Left ventricle myocardium superior (tissue), 1 donor: ENCODE measurements around the gene TMEM187. TPM values are rescaled to one million over a fixed set of nuclear protein-coding genes. Genes with fewer than 3 reads are reported as not detected.

ENCODE experiments used
- ATAC-seq: fragments of 200-7000 bp; cut with Tn5 transposase; one replicate; pipeline ENCODE4 v1.9.1; 2020; ENCODE audit warnings: mild to moderate bottlenecking, moderate library complexity
- DNase-seq: peaks from one replicate; pipeline ENCODE4 v3.0.0-alpha.2; 2020
- intact Hi-C: fragments of 100-400 bp; cut with micrococcal nuclease; formaldehyde crosslinking; loops from one replicate; pipeline ENCODE4 v1.11.0; 2022
- microRNA-seq: library from miRNA; unstranded; fragments of <30 nt; microRNA quantifications from one replicate; pipeline ENCODE4 v1.2.0, GENCODE V29; 2020; ENCODE audit warnings: borderline number of aligned reads
- total RNA-seq: library from RNA; stranded (reverse); fragmentation: NEBNext Ultra II Directional; extraction: Animal tissue kit (Norgen Biotek cat#: 25700); gene quantifications from one replicate; pipeline ENCODE4 v1.2.1, GENCODE V29; 2021
- donor health status: DM: no; HTN: yes; CAD: no; lungs with severe emphysema.

TMEM187 gene
- total RNA-seq, 1 donor from 2014 or later, result 6.0 TPM

- DNase-seq (peak; percentile 21), ATAC-seq (peak; percentile 8)
- intact Hi-C loops, result no loop called here
Observed at GRCh38 chrX:154025230-154025629, 52.7 kb downstream of the TMEM187 start.

- ATAC-seq (peak; percentile 19), DNase-seq (peak; percentile 25)
- intact Hi-C loops, result no loop called here
Observed at GRCh38 chrX:154026136-154027021, 53.8 kb downstream of the TMEM187 start.

GRCh38 chrX:154027022-154027402 lies 54.5 kb downstream of the TMEM187 start:
- no peak for ATAC-seq
- DNase-seq, result peak; percentile 1
- intact Hi-C loops, result no loop called here

GRCh38 chrX:154027986-154028385 lies 55.4 kb downstream of the TMEM187 start:
- ATAC-seq (no peak), DNase-seq (no peak)
- intact Hi-C loops, result no loop called here

- peak; percentile 18 for DNase-seq
- intact Hi-C loops, result no loop called here
- no peak for ATAC-seq
Observed at GRCh38 chrX:154028502-154029184, 56.1 kb downstream of the TMEM187 start.

- peak; percentile 21 for DNase-seq
- ATAC-seq, result no peak
- intact Hi-C loops, result no loop called here
Observed at GRCh38 chrX:154029439-154029838, 56.9 kb downstream of the TMEM187 start.

- DNase-seq, result peak; percentile 3
- intact Hi-C loops, result no loop called here
- no peak for ATAC-seq
Observed at GRCh38 chrX:154030266-154030665, 57.7 kb downstream of the TMEM187 start.

- peak; percentile 7 for DNase-seq
- intact Hi-C loops, result no loop called here
- no peak for ATAC-seq
Observed at GRCh38 chrX:154030715-154031305, 58.3 kb downstream of the TMEM187 start.

- DNase-seq, result peak; percentile 9
- ATAC-seq, result no peak
- intact Hi-C loops, result no loop called here
Observed at GRCh38 chrX:154032160-154032559, 59.6 kb downstream of the TMEM187 start.

- ATAC-seq (no peak), DNase-seq (peak; percentile 8)
- intact Hi-C loops, result no loop called here
Observed at GRCh38 chrX:154032653-154033052, 60.1 kb downstream of the TMEM187 start.

Small RNAs within 50 kb of the gene (microRNA-seq; reads per million reads assigned to microRNA genes)
- not detected for gene MIR3202-1
- gene MIR3202-2, result not detected
- not detected for gene MIR718

Other genes starting within 250 kb of the TMEM187 start
- 91.6 TPM for gene BCAP31, start 248.4 kb upstream of the TMEM187 start, total RNA-seq
- gene ABCD1, start 247.9 kb upstream of the TMEM187 start, total RNA-seq, result 16.5 TPM
- 2.4 TPM for gene PLXNB3, start 208.5 kb upstream of the TMEM187 start, total RNA-seq
- 43.6 TPM for gene SRPK3, start 191.7 kb upstream of the TMEM187 start, total RNA-seq
- gene IDH3G, start 178.4 kb upstream of the TMEM187 start, total RNA-seq, result 81.2 TPM
- 145 TPM for gene SSR4, start 178.1 kb upstream of the TMEM187 start, total RNA-seq
- 2.6 TPM for gene PDZD4, start 142.2 kb upstream of the TMEM187 start, total RNA-seq
- 4.8 TPM for gene L1CAM, start 86.6 kb upstream of the TMEM187 start, total RNA-seq
- gene AVPR2, start 68.1 kb upstream of the TMEM187 start, total RNA-seq, result 3.3 TPM
- gene ARHGAP4, start 46.5 kb upstream of the TMEM187 start, total RNA-seq, result 10.0 TPM
- 72.2 TPM for gene NAA10, start 37.7 kb upstream of the TMEM187 start, total RNA-seq
- gene RENBP, start 28.1 kb upstream of the TMEM187 start, total RNA-seq, result 8.9 TPM
- 27.0 TPM for gene HCFC1, start 936 bp upstream of the TMEM187 start, total RNA-seq
- 33.9 TPM for gene IRAK1, start 47.1 kb downstream of the TMEM187 start, total RNA-seq
- 35.9 TPM for gene MECP2, start 125.0 kb downstream of the TMEM187 start, total RNA-seq
- not detected for gene OPN1LW, start 171.5 kb downstream of the TMEM187 start, total RNA-seq
- not detected for gene OPN1MW, start 209.8 kb downstream of the TMEM187 start, total RNA-seq
- not detected for gene OPN1MW2, start 247.0 kb downstream of the TMEM187 start, total RNA-seq